ENCODE results near the gene SLIT3. TPM values are rescaled to one million over a fixed set of nuclear protein-coding genes. Genes with fewer than 3 reads are reported as not detected.

Gene SLIT3
- total and polyA plus RNA-seq, 2 experiments from 2014 or later, result 0.59 to 0.71 TPM

DNA sequence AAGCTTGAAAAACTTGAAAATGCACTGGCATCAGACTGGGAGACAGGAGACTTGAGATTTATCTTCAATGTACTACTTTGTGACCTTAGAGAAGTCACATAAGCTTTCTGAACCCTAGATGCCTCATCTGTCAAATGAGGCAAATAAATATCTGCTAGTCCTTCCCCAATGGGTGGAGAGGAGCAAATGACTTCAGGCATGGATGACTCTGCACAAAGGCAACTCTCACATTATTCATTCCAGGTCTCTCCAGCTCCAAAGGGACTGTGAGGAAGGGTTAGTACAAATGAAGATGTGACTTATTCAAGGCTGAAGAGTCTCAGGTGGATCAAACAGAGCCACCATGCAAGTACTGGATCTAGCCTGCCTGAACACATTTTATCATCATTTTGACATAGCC is 228.7 kb downstream of the SLIT3 start:
- H3K9me2 ChIP-seq (ENCODE audit: insufficient read depth), result peaks cover 16% of the 10 kb centered on the region
- Mint-ChIP-seq H3K4me1 (peaks cover 12% of the 10 kb centered on the region), H3K4me3 (no peak overlapping the region), H3K27ac (no peak overlapping the region), H3K27me3 (ENCODE audit: insufficient read depth, low read depth, poor library complexity) (peaks cover 2% of the 10 kb centered on the region), H3K9me3 (peaks cover 4% of the 10 kb centered on the region; the same call in 1 of the 3 replicates), H3K36me3 (ENCODE audit: low read depth) (no peaks in the 10 kb centered on the region)
- no peak overlapping the region for H3K4me3 ChIP-seq
- H3K4me1 ChIP-seq (ENCODE audit: insufficient read depth), result no peaks in the 10 kb centered on the region
- ATAC-seq (no peak), DNase-seq (ENCODE audit: low spot score) (no peak)
- H3K79me2 ChIP-seq (replicated peaks; ENCODE audit: insufficient read depth), result no peaks in the 10 kb centered on the region
- TF ChIP-seq, protein P1, sequence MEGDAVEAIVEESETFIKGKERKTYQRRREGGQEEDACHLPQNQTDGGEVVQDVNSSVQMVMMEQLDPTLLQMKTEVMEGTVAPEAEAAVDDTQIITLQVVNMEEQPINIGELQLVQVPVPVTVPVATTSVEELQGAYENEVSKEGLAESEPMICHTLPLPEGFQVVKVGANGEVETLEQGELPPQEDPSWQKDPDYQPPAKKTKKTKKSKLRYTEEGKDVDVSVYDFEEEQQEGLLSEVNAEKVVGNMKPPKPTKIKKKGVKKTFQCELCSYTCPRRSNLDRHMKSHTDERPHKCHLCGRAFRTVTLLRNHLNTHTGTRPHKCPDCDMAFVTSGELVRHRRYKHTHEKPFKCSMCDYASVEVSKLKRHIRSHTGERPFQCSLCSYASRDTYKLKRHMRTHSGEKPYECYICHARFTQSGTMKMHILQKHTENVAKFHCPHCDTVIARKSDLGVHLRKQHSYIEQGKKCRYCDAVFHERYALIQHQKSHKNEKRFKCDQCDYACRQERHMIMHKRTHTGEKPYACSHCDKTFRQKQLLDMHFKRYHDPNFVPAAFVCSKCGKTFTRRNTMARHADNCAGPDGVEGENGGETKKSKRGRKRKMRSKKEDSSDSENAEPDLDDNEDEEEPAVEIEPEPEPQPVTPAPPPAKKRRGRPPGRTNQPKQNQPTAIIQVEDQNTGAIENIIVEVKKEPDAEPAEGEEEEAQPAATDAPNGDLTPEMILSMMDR (conservative IDR thresholded peaks at IDR 0.05; ENCODE audit: low read depth in 2 of 2), result no peak
- TF ChIP-seq CREB1 (CRISPR knock-in tag; IDR thresholded peaks at IDR 0.05; ENCODE audit: low read depth), result no peak
- no peak overlapping the region for H2AFZ ChIP-seq
- H3F3A ChIP-seq (replicated peaks; ENCODE audit: low read depth), result no peaks in the 10 kb centered on the region
- H3K4me2 ChIP-seq, result no peak overlapping the region
- H4K20me1 ChIP-seq (replicated peaks; ENCODE audit: insufficient read depth), result no peaks in the 10 kb centered on the region
- H3K27me3 ChIP-seq (ENCODE audit: insufficient read depth), result no peaks in the 10 kb centered on the region
- H3K27ac ChIP-seq (ENCODE audit: low read depth), result no peak overlapping the region
- H3K36me3 ChIP-seq (ENCODE audit: insufficient read depth), result no peaks in the 10 kb centered on the region

- no peak for ATAC-seq
- no peak for TF ChIP-seq EZH2 (IDR thresholded peaks at IDR 0.05; ENCODE audit: low read depth, unreplicated experiment)
- no peak for TF ChIP-seq JUNB (IDR thresholded peaks at IDR 0.05; ENCODE audit: unreplicated experiment)
- no peak for TF ChIP-seq ZNF114 (CRISPR knock-in tag; IDR thresholded peaks at IDR 0.05)
- TF ChIP-seq, protein P2, sequence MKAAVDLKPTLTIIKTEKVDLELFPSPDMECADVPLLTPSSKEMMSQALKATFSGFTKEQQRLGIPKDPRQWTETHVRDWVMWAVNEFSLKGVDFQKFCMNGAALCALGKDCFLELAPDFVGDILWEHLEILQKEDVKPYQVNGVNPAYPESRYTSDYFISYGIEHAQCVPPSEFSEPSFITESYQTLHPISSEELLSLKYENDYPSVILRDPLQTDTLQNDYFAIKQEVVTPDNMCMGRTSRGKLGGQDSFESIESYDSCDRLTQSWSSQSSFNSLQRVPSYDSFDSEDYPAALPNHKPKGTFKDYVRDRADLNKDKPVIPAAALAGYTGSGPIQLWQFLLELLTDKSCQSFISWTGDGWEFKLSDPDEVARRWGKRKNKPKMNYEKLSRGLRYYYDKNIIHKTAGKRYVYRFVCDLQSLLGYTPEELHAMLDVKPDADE (IDR thresholded peaks at IDR 0.05), result no peak
- no peak for TF ChIP-seq CREB1 (CRISPR knock-in tag; IDR thresholded peaks at IDR 0.05; ENCODE audit: low read depth)
- TF ChIP-seq NANOG (IDR thresholded peaks at IDR 0.05; ENCODE audit: borderline replicate concordance), result no peak
- TF ChIP-seq POLR2AphosphoS5 (IDR thresholded peaks at IDR 0.05; ENCODE audit: low read depth), result no peak
- TF ChIP-seq STAT1 (IDR thresholded peaks at IDR 0.05; ENCODE audit: unreplicated experiment), result no peak
- no peak for TF ChIP-seq EZH2phosphoT487 (IDR thresholded peaks at IDR 0.05; ENCODE audit: unreplicated experiment)
- TF ChIP-seq, protein P1 (conservative IDR thresholded peaks at IDR 0.05; ENCODE audit: low read depth in 2 of 2), result no peak
- Histone ChIP-seq H3F3A (replicated peaks; ENCODE audit: low read depth) (no peaks in the 10 kb centered on the region), H4K20me1 (replicated peaks; ENCODE audit: insufficient read depth) (no peaks in the 10 kb centered on the region), H3K36me3 (ENCODE audit: insufficient read depth) (no peaks in the 10 kb centered on the region), H3K27ac (ENCODE audit: low read depth) (no peak overlapping the region), H3K4me2 (no peak overlapping the region), H2AFZ (no peak overlapping the region), H3K4me3 (no peak overlapping the region), H3K27me3 (ENCODE audit: insufficient read depth) (no peaks in the 10 kb centered on the region), H3K9me2 (ENCODE audit: insufficient read depth) (peaks cover 18% of the 10 kb centered on the region), H3K4me1 (ENCODE audit: insufficient read depth) (peaks cover 18% of the 10 kb centered on the region), H3K79me2 (replicated peaks; ENCODE audit: insufficient read depth) (no peaks in the 10 kb centered on the region)
- H3K4me1 Mint-ChIP-seq, result peaks cover 27% of the 10 kb centered on the region
- H3K36me3 Mint-ChIP-seq (ENCODE audit: low read depth), result no peaks in the 10 kb centered on the region
- H3K27me3 Mint-ChIP-seq (ENCODE audit: insufficient read depth, low read depth, poor library complexity), result peaks cover 3% of the 10 kb centered on the region
- H3K27ac Mint-ChIP-seq, result no peak overlapping the region
- H3K4me3 Mint-ChIP-seq, result no peak overlapping the region
- peaks cover 4% of the 10 kb centered on the region; the same call in 1 of the 3 replicates for H3K9me3 Mint-ChIP-seq
- DNase-seq (ENCODE audit: low spot score), result no peak
Observed at GRCh38 chr5:169070413-169070812, 230.5 kb downstream of the SLIT3 start.

Data from GM23338 (cell line).